HG03045 (cell line): Measurements from ENCODE around the gene NMRK2.
A peak's percentile ranks its signal among the peaks of the same experiment; 100 is the strongest.

ENCODE experiments used
- ATAC-seq: cut with Tn5 transposase; IDR thresholded peaks from one replicate; pipeline ENCODE4 v1.9.1; 2021; ENCODE audit warnings: mild to moderate bottlenecking, moderate library complexity; ENCODE audit not compliant: unreplicated experiment

NMRK2 gene

GRCh38 chr19:3980353-3981251 is 47.7 kb downstream of the NMRK2 start:
- ATAC-seq = no peak

GRCh38 chr19:3981373-3981735 is 48.5 kb downstream of the NMRK2 start:
- ATAC-seq = no peak

GRCh38 chr19:3981736-3982681 is 49.1 kb downstream of the NMRK2 start:
- ATAC-seq = no peak

GRCh38 chr19:3982701-3983541 is 50.1 kb downstream of the NMRK2 start:
- no peak for ATAC-seq

GRCh38 chr19:3983542-3983914 is 50.7 kb downstream of the NMRK2 start:
- ATAC-seq = no peak

- ATAC-seq = no peak
Observed at GRCh38 chr19:3983936-3984583, 51.2 kb downstream of the NMRK2 start.

GRCh38 chr19:3984584-3984907 is 51.7 kb downstream of the NMRK2 start:
- ATAC-seq = no peak

- peak; percentile 57 for ATAC-seq
Observed at GRCh38 chr19:3984908-3985642, 52.2 kb downstream of the NMRK2 start, which contains the start of gene EEF2. Gene EEF2, minus strand, starts transcription at chr19:3985463. Its CDS starts 83 bp downstream, at chr19:3985380.

- ATAC-seq = no peak
Observed at GRCh38 chr19:3985643-3986259, 52.9 kb downstream of the NMRK2 start.

GRCh38 chr19:3986260-3987041 is 53.6 kb downstream of the NMRK2 start:
- ATAC-seq = no peak

GRCh38 chr19:3987619-3988371 is 54.9 kb downstream of the NMRK2 start:
- peak; percentile 28 for ATAC-seq

GRCh38 chr19:3990815-3991117 is 57.9 kb downstream of the NMRK2 start:
- ATAC-seq = no peak
